ENCODE data around the gene MCC.

GRCh38 chr5:113162770-113163169, 325.5 kb downstream of the MCC start:
- TF ChIP-seq EZH2 (IDR thresholded peaks at IDR 0.05; ENCODE audit: insufficient read depth, poor library complexity, severe bottlenecking): no peak
- TF ChIP-seq EZH2phosphoT487 (IDR thresholded peaks at IDR 0.05; ENCODE audit: insufficient read depth, low read depth): 0 out of 2 replicates have a peak, but pooled peaks have one; percentile 28
